PC-3 (cell line): ENCODE measurements around the gene COL4A3.

Experiments
- EZH2phosphoT487 ChIP-seq: fragments of 300-600 bp; sonication (generic); IDR thresholded peaks from 2 replicates; pipeline ENCODE4 v1.6.1; 2018; ENCODE audit warnings: mild to moderate bottlenecking, antibody characterized with exemption, low read length, borderline replicate concordance
- TF ChIP-seq, protein P1 (sequence below): fragments of 300-600 bp; sonication (generic); conservative IDR thresholded peaks from 2 replicates; pipeline ENCODE4 v1.5.1; 2017; ENCODE audit warnings: antibody characterized with exemption, low read depth, mild to moderate bottlenecking, low read length

DNA sequence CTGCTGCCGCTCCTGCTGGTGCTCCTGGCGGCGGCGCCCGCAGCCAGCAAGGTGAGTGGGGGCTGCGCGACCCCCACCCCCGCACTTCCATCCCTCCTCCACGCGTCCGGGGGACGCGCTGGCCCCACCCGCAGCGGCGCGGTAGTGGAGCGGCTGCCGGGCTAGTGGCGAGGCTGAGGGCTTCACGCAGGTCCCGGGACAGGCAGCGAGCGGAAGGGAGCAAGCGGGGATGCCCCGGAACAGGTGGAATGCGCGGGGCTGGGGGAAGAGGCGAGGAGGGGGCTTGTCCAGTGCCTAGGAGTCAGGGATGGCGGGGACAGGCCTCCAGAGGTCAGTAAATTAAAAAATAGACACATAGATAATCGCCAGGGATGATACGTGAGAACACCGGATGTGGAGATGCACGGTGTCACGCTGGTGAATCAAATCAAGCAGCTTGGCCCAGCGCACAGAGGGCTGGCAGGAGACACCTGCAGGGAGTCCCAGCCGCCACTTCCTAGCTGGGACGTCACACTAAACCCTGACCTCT lies 403 bp downstream of the COL4A3 start:
- TF ChIP-seq, protein P1, sequence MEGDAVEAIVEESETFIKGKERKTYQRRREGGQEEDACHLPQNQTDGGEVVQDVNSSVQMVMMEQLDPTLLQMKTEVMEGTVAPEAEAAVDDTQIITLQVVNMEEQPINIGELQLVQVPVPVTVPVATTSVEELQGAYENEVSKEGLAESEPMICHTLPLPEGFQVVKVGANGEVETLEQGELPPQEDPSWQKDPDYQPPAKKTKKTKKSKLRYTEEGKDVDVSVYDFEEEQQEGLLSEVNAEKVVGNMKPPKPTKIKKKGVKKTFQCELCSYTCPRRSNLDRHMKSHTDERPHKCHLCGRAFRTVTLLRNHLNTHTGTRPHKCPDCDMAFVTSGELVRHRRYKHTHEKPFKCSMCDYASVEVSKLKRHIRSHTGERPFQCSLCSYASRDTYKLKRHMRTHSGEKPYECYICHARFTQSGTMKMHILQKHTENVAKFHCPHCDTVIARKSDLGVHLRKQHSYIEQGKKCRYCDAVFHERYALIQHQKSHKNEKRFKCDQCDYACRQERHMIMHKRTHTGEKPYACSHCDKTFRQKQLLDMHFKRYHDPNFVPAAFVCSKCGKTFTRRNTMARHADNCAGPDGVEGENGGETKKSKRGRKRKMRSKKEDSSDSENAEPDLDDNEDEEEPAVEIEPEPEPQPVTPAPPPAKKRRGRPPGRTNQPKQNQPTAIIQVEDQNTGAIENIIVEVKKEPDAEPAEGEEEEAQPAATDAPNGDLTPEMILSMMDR, result no peak
- no peak for TF ChIP-seq EZH2phosphoT487
